Islet precursor cell (in vitro differentiated cells): ENCODE results near the gene RSPO1.
"Not testable (repeated sequence)": the region's sequence is repeated elsewhere in the genome, so short reads cannot be mapped to it uniquely, and the experiment has no call there.

Source experiments
- DNase-seq: peaks from one replicate; pipeline ENCODE4 v3.0.0-alpha.2; 2018

RSPO1 gene

GRCh38 chr1:37612186-37612585 lies 22.5 kb downstream of the RSPO1 start:
- no peak for DNase-seq

DNA sequence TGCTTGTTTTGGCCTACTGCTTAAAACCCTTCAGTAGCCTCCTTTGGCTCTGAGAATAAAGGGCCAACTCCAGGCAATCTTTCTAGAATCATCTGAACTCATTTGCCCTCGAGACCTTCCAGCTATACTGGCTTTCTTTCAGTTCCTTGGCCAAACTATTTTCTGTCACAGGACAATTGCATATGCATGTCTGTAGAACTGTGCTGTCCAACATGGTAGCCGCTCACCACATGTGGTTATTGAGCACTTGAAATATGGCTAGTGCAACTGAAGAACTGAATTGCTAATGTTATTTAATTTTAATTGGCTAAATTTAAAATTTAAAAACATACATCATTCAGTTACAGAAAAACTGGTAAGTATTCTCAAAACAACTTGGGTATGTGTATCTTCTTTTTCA lies 24.7 kb downstream of the RSPO1 start:
- DNase-seq, result no peak

DNA sequence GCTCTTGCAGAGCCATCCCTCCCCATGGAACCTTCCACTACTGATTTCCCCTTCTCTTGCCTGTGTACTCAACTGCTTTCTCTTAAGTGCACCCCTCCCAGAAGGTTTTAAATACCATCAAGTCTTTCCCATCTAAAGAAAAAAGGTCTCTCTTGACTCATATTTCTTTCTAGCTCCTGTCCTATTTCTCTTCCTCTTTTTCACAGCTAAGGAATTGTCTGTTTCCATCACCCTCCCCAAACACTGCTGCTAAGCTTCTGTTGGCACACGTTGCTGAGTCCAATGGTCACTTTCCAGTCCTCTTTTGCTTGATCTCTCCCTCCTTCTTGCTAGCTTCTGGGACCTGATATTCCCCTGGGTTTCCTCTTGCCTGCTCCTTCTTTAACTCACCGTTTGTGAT lies 25.7 kb downstream of the RSPO1 start:
- DNase-seq, result no peak

DNA sequence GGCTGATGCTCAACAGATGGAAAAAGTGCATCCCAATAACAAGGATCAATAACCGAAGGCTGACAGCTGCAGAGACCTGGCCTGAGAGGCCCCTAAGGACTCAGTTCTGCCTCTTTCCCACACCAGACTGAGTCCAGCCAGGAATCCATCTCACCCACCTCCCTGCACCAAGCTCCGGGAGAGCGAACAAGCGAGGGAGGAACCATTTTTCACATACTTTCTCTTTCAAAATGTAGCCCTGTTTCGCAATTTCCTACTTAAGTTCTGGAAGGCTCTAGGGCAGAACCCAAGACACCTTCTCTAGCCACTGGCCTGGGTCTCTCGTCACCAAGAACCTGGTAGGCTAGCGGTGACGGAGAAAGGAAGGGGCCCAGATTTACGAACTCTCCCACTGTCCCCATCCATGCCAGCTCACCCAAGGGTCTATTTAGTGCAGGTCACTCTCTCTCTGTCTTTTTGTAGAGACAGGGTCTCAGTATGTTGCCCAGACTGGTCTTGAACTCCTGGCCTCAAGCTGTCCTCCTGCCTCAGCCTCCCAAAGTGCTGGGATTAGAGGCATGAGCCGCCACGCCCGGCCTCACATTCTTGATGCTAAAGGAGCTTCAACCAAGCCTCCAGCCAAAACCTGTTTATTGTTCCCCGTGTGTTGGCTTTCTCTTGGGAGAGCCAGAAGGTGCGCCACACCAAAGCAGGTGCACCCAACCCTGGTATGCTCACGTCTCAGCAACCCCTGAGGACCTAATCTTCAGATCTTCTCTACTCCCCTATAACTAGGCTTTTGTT lies 28.0 kb downstream of the RSPO1 start:
- DNase-seq, result no peak

GRCh38 chr1:37605806-37606474 lies 28.8 kb downstream of the RSPO1 start:
- DNase-seq, result no peak

- no peak for DNase-seq
These were observed 29.5 kb downstream of the RSPO1 start for GRCh38 chr1:37605061-37605650.

- DNase-seq, result peak; percentile 65
These were observed 31.7 kb downstream of the RSPO1 start for GRCh38 chr1:37602750-37603694.

- no peak for DNase-seq
These were observed 33.3 kb downstream of the RSPO1 start for GRCh38 chr1:37601441-37601840.

DNA sequence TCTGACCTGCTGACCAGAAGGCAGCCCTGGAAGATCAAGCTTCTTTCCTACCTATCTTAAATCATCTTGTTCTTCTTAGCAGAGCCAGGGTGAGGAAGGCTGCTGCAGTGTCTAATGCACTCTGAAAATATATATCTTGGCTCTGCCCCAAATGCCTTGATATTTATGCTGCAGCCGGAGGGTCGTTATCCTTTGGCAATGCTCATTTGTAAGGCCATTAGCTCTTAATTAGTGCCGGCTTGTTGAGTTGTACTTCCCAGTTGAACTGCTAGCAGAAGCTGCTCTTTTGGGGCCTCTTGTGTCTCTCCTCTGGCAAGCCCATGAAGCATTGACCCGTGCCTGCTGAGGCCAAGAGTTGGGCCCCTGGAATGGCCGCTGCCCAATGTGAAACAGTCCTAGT lies 34.8 kb downstream of the RSPO1 start:
- DNase-seq, result no peak

DNA sequence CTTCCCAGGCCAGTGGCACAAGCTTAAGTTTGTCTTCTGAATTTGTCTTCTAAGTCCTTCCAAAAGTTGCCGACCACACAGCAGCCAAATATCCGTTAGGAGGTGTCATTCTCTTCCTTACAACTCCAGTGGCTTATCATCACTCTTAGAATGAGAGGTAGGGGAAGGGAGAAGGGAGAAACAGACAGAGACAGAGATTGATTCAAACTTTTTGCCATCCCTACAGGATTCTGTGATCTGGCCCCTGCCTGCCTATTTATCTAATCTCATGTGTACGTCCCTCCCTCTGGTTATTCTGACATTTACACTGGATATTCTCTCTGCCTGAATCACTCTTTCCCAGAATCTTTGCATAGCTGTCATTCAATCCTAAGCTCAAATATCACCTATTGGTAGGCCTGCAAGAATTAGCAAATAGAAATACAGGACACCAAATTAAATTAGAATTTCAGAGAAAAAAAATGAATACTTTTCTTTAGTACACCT lies 38.5 kb downstream of the RSPO1 start:
- no peak for DNase-seq

GRCh38 chr1:37595440-37596181 lies 39.1 kb downstream of the RSPO1 start, which contains the start of gene GNL2:
GNL2 (minus strand) TSS chr1:37595937; CDS start chr1:37595822, 115 bp downstream.
- DNase-seq, result peak; percentile 98

DNA sequence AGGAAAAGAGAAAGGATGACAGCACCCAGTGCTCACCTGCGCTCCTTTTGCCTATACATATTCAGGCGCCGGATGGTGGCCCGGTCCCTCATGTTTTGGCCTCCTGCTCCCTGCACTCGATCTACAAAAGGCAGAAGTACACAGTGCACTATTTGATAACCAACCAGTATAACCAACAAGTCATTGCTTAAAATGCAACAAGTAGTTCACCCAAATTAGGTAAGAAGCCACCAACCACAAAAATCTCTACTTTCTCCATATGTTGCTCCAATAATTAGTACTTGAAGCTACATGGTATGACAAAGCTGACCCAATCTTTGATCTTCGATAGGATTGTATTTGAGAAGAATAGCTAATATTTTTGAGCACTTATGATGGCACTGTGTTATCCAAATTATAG lies 41.0 kb downstream of the RSPO1 start:
- DNase-seq, result no peak

DNA sequence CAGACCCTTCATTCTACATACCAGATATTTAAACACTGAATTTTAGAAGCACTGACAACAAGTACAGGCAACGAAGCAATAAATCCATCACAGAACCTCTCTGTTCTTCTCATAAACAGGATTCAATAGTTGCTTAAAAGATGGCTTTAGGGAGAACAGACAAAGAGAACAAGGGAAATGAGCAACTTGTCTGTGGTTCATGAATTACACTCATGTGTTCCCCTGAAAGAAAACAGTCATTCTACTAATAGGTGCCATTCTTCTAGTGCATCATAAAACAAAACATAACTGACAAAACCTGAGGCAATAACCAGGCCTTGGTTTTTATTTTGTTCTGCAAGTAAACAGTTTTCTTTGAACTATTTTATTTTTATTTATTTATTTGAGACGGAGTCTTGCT lies 45.8 kb downstream of the RSPO1 start:
- DNase-seq, result no peak

- DNase-seq, result not testable (repeated sequence)
These were observed 50.1 kb downstream of the RSPO1 start for GRCh38 chr1:37584544-37584943.

DNA sequence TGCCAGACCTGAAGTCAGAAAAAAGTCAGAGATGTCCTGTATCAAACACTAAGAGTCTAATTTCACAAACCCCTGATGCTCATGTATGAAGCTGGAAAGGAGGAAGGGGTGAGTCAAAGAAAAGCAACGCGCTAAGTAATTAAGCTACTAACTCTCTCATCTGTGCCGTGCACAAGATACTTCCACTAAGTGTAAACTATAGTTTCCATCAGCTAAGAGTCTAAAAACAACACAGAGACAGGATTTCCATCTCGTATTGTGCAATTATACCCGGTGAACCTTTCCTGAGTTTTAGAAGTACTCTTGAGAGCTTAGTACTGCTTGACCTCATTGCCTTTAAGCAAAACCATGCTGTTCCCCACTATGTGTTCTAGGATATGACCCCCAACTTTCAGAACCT lies 59.0 kb downstream of the RSPO1 start:
- no peak for DNase-seq

DNA sequence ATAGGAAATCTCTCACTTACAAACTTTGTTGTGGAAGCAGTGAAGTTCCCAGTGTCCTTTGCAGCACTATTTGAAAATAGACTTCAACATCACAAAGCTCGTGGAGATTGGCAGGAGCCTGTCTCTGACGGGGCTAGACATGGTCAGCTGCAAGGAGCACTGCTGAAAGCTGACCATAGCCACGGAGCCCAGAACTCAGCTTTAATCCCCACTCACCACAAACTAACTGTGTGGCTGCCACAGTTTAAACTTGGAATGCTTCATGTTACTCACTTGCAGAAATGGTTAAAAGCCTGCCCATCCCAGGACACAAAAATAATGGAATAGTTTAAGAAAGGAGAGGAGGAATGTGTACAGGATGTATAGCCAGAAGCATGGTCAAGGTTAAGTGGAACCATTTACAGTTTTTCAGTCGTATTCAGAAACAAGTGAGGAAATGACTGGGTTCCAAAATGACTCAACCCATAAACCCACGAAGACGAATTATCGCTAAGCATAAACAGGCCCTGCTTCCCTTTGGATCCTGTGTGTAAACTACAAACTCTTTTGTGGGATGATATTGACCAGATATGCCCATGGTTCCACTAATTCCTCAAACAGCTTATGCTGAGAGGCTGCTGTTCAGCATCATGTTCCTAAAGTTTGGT lies 59.7 kb downstream of the RSPO1 start:
- no peak for DNase-seq

GRCh38 chr1:37570528-37571334 lies 64.0 kb downstream of the RSPO1 start:
- no peak for DNase-seq

DNA sequence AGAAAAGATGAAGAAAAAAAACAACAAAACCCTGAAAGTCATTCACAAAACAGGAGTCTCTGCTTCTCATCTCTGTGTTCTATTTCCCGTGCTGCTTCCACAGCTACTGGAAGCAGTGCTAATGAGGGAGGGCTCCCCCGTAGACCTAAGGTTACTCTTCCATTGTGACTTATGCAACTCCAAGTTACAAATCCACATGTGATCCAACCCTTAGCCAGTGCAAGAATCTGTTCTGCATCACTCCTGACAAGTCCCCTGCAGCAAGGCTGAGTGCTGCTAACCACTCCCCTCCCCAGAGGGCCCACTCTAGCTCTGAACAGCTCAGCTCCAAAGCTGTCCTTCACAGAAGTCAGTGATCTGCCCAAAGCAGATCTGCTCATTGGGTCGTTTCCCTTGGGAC lies 67.7 kb downstream of the RSPO1 start:
- DNase-seq, result no peak

GRCh38 chr1:37564892-37565291 lies 69.8 kb downstream of the RSPO1 start:
- no peak for DNase-seq

DNA sequence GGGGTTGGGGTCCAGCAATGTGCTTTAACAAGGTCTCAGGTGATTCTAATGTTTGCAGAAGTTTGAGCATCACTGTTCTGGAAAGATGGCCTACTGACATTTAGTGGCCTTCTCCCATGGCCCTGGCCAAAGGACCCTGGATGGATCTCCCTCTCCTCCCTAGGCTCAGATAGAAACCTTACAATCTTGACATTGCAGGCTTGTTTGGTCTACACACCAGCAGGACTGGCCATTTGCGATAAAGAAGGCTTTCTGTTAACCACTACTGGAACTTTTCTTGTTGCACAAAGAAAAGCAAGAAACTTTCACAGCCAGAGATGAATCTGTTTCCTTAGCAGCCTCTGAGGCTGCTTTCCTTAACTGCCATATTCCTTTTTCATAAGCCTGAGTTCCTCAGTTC lies 71.7 kb downstream of the RSPO1 start:
- no peak for DNase-seq
